ENCODE data around the gene IP6K3.

Gene IP6K3

GRCh38 chr6:33676416-33677142, 70.1 kb downstream of the IP6K3 start:
- no peak overlapping the region for H4K8ac ChIP-seq (ENCODE audit: low read depth, low read length)

GRCh38 chr6:33675968-33676367, 70.7 kb downstream of the IP6K3 start:
- Histone ChIP-seq H3K4me3 (ENCODE audit: low read length in 2 of 2) (no peak overlapping the region), H3K18ac (ENCODE audit: low read length) (no peak overlapping the region), H3K27ac (replicated peaks; ENCODE audit: low read length) (no peak overlapping the region), H4K91ac (ENCODE audit: low read depth, low read length, poor library complexity) (no peak overlapping the region), H3K4ac (ENCODE audit: low read length) (no peak overlapping the region), H3K23ac (ENCODE audit: low read depth, low read length, poor library complexity) (peak overlapping the region; percentile 83), H4K8ac (ENCODE audit: low read depth, low read length) (no peak overlapping the region), H2AFZ (ENCODE audit: low read length) (no peak overlapping the region), H3K14ac (ENCODE audit: low read length) (no peak overlapping the region), H3K4me1 (ENCODE audit: control insufficient read depth in 2 of 2, insufficient read depth in 1 of 2, low read depth in 1 of 2, low read length in 2 of 2) (peaks cover 12 to 16% of the 10 kb centered on the region in 2 donors), H3K9ac (ENCODE audit: low read depth, low read length, poor library complexity) (no peak overlapping the region), H3K27me3 (ENCODE audit: control insufficient read depth in 3 of 3, insufficient read depth in 3 of 3, low read depth in 1 of 3, low read length in 3 of 3) (no peaks in the 10 kb centered on the region), H3K36me3 (replicated peaks in 1 of 2; ENCODE audit: control insufficient read depth in 2 of 2, insufficient read depth in 2 of 2, low read length in 2 of 2) (no peaks in the 10 kb centered on the region), H2BK15ac (ENCODE audit: low read length) (peak overlapping the region; percentile 22), H3K9me3 (replicated peaks in 1 of 2; ENCODE audit: control insufficient read depth in 2 of 2, insufficient read depth in 1 of 2, low read depth in 1 of 2, low read length in 2 of 2) (no peaks in the 10 kb centered on the region), H2BK5ac (ENCODE audit: low read length) (no peak overlapping the region), H2BK12ac (ENCODE audit: low read length) (peak overlapping the region; percentile 88), H2AK5ac (ENCODE audit: low read depth, low read length) (no peak overlapping the region), H2BK120ac (ENCODE audit: low read depth, low read length) (no peak overlapping the region), H3K79me1 (ENCODE audit: low read depth, low read length) (no peaks in the 10 kb centered on the region), H3K4me2 (ENCODE audit: insufficient read depth, low read length, poor library complexity, severe bottlenecking) (no peak overlapping the region)
- DNase-seq (ENCODE audit: low spot score), result no peak
- WGBS, 2 donors (ENCODE audit: extremely low coverage in 2 of 2, insufficient read length in 2 of 2, insufficient replicate concordance in 1 of 2), result no CpG with 5 or more reads among the region's 7 CpGs

More at GRCh38 chr6:33676416-33677142, 70.1 kb downstream of the IP6K3 start:
- no peaks in the 10 kb centered on the region for H3K79me1 ChIP-seq (ENCODE audit: low read depth, low read length)
- H2BK5ac ChIP-seq (ENCODE audit: low read length), result peak overlapping the region; percentile 34
- peak overlapping the region; percentile 24 for H3K9ac ChIP-seq (ENCODE audit: low read depth, low read length, poor library complexity)
- H3K9me3 ChIP-seq (replicated peaks in 1 of 2; ENCODE audit: control insufficient read depth in 2 of 2, insufficient read depth in 1 of 2, low read depth in 1 of 2, low read length in 2 of 2), result no peaks in the 10 kb centered on the region
- peak overlapping the region; percentile 83 for H3K23ac ChIP-seq (ENCODE audit: low read depth, low read length, poor library complexity)
- no peaks in the 10 kb centered on the region for H3K36me3 ChIP-seq (replicated peaks in 1 of 2; ENCODE audit: control insufficient read depth in 2 of 2, insufficient read depth in 2 of 2, low read length in 2 of 2)
- no peak overlapping the region for H3K27ac ChIP-seq (replicated peaks; ENCODE audit: low read length)
- no peak overlapping the region for H2AFZ ChIP-seq (ENCODE audit: low read length)
- DNase-seq (ENCODE audit: low spot score), result no peak
- no peak overlapping the region for H3K4me2 ChIP-seq (ENCODE audit: insufficient read depth, low read length, poor library complexity, severe bottlenecking)
- no peak overlapping the region for H4K91ac ChIP-seq (ENCODE audit: low read depth, low read length, poor library complexity)
- no peak overlapping the region for H3K14ac ChIP-seq (ENCODE audit: low read length)
- WGBS, 2 donors (ENCODE audit: extremely low coverage in 2 of 2, insufficient read length in 2 of 2, insufficient replicate concordance in 1 of 2), result no CpG with 5 or more reads among the region's 15 CpGs
- no peak overlapping the region for H2BK120ac ChIP-seq (ENCODE audit: low read depth, low read length)
- H3K4ac ChIP-seq (ENCODE audit: low read length), result no peak overlapping the region
- H2BK15ac ChIP-seq (ENCODE audit: low read length), result no peak overlapping the region
- no peak overlapping the region for H2BK12ac ChIP-seq (ENCODE audit: low read length)
- H3K4me3 ChIP-seq (ENCODE audit: low read length in 2 of 2), result peak overlapping the region in 1 of 2 donors; percentile 31
- peaks cover 12 to 16% of the 10 kb centered on the region in 2 donors for H3K4me1 ChIP-seq (ENCODE audit: control insufficient read depth in 2 of 2, insufficient read depth in 1 of 2, low read depth in 1 of 2, low read length in 2 of 2)
- peak overlapping the region; percentile 58 for H3K18ac ChIP-seq (ENCODE audit: low read length)
- no peaks in the 10 kb centered on the region for H3K27me3 ChIP-seq (ENCODE audit: control insufficient read depth in 3 of 3, insufficient read depth in 3 of 3, low read depth in 1 of 3, low read length in 3 of 3)
- no peak overlapping the region for H2AK5ac ChIP-seq (ENCODE audit: low read depth, low read length)

DNA sequence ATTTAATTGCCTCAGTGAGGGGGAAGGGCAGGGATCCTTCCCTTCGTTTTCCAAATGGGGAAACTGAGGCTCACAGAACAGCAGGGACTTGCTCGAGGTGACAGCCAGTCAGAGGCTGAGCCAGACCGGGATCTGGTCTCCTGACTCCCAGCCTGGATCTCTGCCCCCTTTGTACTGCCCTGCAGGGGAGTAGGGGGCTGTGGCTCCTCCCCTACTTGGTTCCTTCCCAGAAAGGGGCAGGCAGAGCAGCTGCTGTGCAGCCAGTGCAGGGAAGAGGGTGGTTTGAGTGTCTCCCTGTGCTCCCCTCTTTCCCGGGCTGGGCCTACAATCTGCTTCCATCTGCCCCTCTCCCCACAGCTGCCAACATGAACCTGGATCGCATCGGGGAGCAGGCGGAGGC, 72.9 kb downstream of the IP6K3 start:
- H3K4ac ChIP-seq (ENCODE audit: low read length), result no peak overlapping the region
- no peak overlapping the region for H4K8ac ChIP-seq (ENCODE audit: low read depth, low read length)
- no peak overlapping the region for H4K91ac ChIP-seq (ENCODE audit: low read depth, low read length, poor library complexity)
- peak overlapping the region; percentile 63 for H2BK12ac ChIP-seq (ENCODE audit: low read length)
- WGBS, 2 donors (ENCODE audit: extremely low coverage in 2 of 2, insufficient read length in 2 of 2, insufficient replicate concordance in 1 of 2), result no CpG with 5 or more reads among the region's 7 CpGs
- H3K9ac ChIP-seq (ENCODE audit: low read depth, low read length, poor library complexity), result peak overlapping the region; percentile 32
- no peak overlapping the region for H2BK5ac ChIP-seq (ENCODE audit: low read length)
- peak; percentile 27 for DNase-seq (ENCODE audit: low spot score)
- H2AFZ ChIP-seq (ENCODE audit: low read length), result peak overlapping the region; percentile 87
- peak overlapping the region; percentile 16 for H3K23ac ChIP-seq (ENCODE audit: low read depth, low read length, poor library complexity)
- peak overlapping the region; percentile 21 for H2BK120ac ChIP-seq (ENCODE audit: low read depth, low read length)
- H3K4me3 ChIP-seq (ENCODE audit: low read length in 2 of 2), result no peak overlapping the region
- H3K27me3 ChIP-seq (ENCODE audit: control insufficient read depth in 3 of 3, insufficient read depth in 3 of 3, low read depth in 1 of 3, low read length in 3 of 3), result no peaks in the 10 kb centered on the region
- peaks cover 12 to 16% of the 10 kb centered on the region in 2 donors for H3K4me1 ChIP-seq (ENCODE audit: control insufficient read depth in 2 of 2, insufficient read depth in 1 of 2, low read depth in 1 of 2, low read length in 2 of 2)
- no peaks in the 10 kb centered on the region for H3K9me3 ChIP-seq (replicated peaks in 1 of 2; ENCODE audit: control insufficient read depth in 2 of 2, insufficient read depth in 1 of 2, low read depth in 1 of 2, low read length in 2 of 2)
- H2BK15ac ChIP-seq (ENCODE audit: low read length), result peak overlapping the region; percentile 13
- H3K27ac ChIP-seq (replicated peaks; ENCODE audit: low read length), result peak overlapping the region; percentile 4
- no peaks in the 10 kb centered on the region for H3K79me1 ChIP-seq (ENCODE audit: low read depth, low read length)
- no peak overlapping the region for H3K4me2 ChIP-seq (ENCODE audit: insufficient read depth, low read length, poor library complexity, severe bottlenecking)
- H3K18ac ChIP-seq (ENCODE audit: low read length), result peak overlapping the region; percentile 61
- peak overlapping the region; percentile 5 for H3K14ac ChIP-seq (ENCODE audit: low read length)
- no peaks in the 10 kb centered on the region for H3K36me3 ChIP-seq (replicated peaks in 1 of 2; ENCODE audit: control insufficient read depth in 2 of 2, insufficient read depth in 2 of 2, low read length in 2 of 2)
- peak overlapping the region; percentile 85 for H2AK5ac ChIP-seq (ENCODE audit: low read depth, low read length)

- no peak overlapping the region for H3K27ac ChIP-seq (replicated peaks; ENCODE audit: low read length)
- peak overlapping the region; percentile 6 for H3K18ac ChIP-seq (ENCODE audit: low read length)
- WGBS, 2 donors (ENCODE audit: extremely low coverage in 2 of 2, insufficient read length in 2 of 2, insufficient replicate concordance in 1 of 2), result no CpG with 5 or more reads among the region's 5 CpGs
Measured at GRCh38 chr6:33672808-33673207, 73.9 kb downstream of the IP6K3 start.

More at GRCh38 chr6:33672808-33673207, 73.9 kb downstream of the IP6K3 start:
- Histone ChIP-seq H4K91ac (ENCODE audit: low read depth, low read length, poor library complexity) (no peak overlapping the region), H3K79me1 (ENCODE audit: low read depth, low read length) (no peaks in the 10 kb centered on the region), H2BK12ac (ENCODE audit: low read length) (no peak overlapping the region), H4K8ac (ENCODE audit: low read depth, low read length) (no peak overlapping the region), H2BK5ac (ENCODE audit: low read length) (no peak overlapping the region), H3K23ac (ENCODE audit: low read depth, low read length, poor library complexity) (no peak overlapping the region), H2AFZ (ENCODE audit: low read length) (no peak overlapping the region), H3K36me3 (replicated peaks in 1 of 2; ENCODE audit: control insufficient read depth in 2 of 2, insufficient read depth in 2 of 2, low read length in 2 of 2) (no peaks in the 10 kb centered on the region), H2BK120ac (ENCODE audit: low read depth, low read length) (no peak overlapping the region), H3K27me3 (ENCODE audit: control insufficient read depth in 3 of 3, insufficient read depth in 3 of 3, low read depth in 1 of 3, low read length in 3 of 3) (no peaks in the 10 kb centered on the region), H3K4ac (ENCODE audit: low read length) (no peak overlapping the region), H3K9me3 (replicated peaks in 1 of 2; ENCODE audit: control insufficient read depth in 2 of 2, insufficient read depth in 1 of 2, low read depth in 1 of 2, low read length in 2 of 2) (no peaks in the 10 kb centered on the region), H3K9ac (ENCODE audit: low read depth, low read length, poor library complexity) (no peak overlapping the region), H2AK5ac (ENCODE audit: low read depth, low read length) (peak overlapping the region; percentile 21), H3K4me2 (ENCODE audit: insufficient read depth, low read length, poor library complexity, severe bottlenecking) (no peak overlapping the region), H2BK15ac (ENCODE audit: low read length) (peak overlapping the region; percentile 18), H3K14ac (ENCODE audit: low read length) (no peak overlapping the region), H3K4me3 (ENCODE audit: low read length in 2 of 2) (no peak overlapping the region), H3K4me1 (ENCODE audit: control insufficient read depth in 2 of 2, insufficient read depth in 1 of 2, low read depth in 1 of 2, low read length in 2 of 2) (peaks cover 12 to 16% of the 10 kb centered on the region in 2 donors)
- no peak for DNase-seq (ENCODE audit: low spot score)
